RPMI8226 (cell line): ENCODE data around the gene CHID1.

Experiments used
- DNase-seq: peaks from one replicate; pipeline ENCODE4 v3.0.0-alpha.2; 2015

The CHID1 gene

GRCh38 chr11:910589-911030 is at the start of gene CHID1:
Gene CHID1 (minus strand): TSS chr11:910810. CDS start chr11:904816, 5,994 bp downstream.
- peak; percentile 83 for DNase-seq

GRCh38 chr11:959608-960007 is 49.0 kb upstream of the CHID1 start:
- DNase-seq: no peak

DNA sequence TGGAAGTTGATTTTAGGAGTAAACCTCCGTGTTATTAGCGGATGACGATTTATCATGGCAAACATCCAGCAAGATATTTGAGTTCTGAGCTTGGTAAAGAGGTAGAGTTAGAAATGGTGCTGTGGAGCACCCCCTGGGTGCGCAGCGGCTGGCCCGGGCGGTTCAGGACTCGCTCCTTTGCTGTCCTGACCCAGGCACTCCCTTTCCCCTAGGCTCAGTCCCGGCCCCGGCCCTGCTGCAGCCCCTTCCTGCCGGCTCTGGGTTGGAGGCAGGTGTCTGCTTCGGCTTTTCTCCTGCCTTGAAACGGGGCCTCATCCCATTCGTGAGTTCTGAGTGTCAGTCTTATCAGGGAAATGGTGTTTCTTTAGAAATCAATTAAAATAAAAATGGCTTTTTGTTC is 48.4 kb upstream of the CHID1 start:
- no peak for DNase-seq

DNA sequence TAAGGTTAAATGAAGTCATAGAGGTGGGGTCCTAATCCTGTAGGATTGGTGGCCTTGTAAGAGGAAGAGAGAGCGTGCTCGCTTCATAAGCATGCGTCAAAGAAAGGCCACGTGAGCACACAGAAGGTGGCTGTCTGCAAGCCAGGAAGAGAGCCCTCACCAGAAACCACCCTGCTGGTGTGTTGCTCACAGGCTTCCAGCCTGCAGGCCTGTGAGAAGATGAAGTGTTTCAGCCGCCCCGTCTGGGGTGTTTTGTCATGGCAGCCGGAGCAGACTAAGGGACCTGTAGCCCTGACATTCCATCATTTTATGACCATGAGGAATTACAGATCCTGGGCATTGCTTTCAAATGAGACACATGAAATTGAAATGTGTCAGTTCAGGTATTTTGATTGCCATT is 47.5 kb upstream of the CHID1 start:
- DNase-seq: no peak

DNA sequence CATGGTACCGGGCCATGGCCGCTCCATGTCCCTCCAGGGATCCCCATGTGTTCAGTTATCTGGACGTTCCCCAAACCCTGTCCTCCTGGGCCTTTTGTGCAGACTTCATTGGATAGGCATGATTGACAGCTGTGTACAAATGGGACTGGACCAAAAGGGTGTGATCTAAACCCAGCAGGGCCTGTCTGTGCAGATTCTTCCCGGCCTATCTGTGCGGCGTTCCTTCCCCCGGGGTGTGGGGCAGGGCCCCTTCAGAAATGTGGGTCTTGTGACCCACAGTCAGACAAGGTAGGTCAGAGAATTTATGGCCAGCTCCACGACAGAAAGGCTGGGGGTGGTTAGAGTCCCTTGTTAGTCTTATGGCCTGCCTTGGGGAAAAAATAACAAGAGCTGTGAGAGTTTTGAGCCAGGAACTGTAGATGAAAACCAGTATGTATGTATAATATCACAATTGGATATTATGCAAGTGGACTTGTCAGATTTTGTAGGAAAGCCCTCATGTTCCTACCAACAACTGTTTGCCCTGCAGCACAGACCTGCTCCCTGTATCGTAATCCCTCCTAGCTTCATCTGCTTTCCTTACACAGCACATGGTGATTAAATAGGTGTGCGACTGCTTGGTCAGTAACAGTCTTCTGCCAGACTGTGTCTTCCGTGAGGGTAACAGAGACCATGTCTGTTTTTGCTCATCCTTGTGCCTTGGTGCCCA is 46.8 kb upstream of the CHID1 start:
- no peak for DNase-seq

GRCh38 chr11:955154-956063 is 44.8 kb upstream of the CHID1 start:
- DNase-seq: no peak

DNA sequence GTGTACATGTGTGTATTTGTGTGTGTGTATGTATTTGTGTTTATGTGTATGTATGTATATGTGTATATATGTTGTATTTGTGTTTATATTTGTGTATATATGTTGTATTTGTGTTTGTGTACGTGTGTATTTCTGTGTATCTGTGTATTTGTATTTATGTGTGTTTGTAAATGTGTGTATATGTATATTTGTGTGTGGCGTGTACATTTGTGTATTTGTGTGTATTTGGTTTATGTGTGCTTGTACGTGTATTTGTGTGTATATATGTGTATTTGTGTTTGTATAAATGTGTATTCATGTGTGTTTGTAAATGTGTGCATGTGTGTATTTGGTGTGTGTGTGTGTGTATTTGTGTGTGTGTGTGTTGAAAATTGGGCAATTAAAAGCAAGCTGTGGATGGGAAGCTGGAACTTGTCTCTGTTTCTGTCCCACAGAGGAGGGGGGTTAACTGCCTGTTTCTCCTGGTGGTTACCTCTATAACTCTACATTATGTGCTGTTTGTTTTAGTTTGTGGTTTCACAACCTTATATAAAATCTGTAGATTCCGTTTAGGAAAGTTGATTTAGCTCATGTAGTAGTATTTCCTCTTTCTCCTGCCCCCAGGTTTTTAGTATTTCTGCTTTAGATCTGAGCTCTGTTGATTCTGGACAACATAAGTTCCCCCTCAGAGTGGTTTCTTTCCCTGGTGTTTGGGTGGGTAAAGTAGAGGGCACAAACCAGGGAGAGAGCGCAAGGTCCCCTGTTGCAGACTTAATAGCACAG is 44.0 kb upstream of the CHID1 start:
- no peak for DNase-seq

GRCh38 chr11:953512-953911 is 42.9 kb upstream of the CHID1 start:
- DNase-seq: no peak

- no peak for DNase-seq
Measured at GRCh38 chr11:952406-953385, 42.1 kb upstream of the CHID1 start.

DNA sequence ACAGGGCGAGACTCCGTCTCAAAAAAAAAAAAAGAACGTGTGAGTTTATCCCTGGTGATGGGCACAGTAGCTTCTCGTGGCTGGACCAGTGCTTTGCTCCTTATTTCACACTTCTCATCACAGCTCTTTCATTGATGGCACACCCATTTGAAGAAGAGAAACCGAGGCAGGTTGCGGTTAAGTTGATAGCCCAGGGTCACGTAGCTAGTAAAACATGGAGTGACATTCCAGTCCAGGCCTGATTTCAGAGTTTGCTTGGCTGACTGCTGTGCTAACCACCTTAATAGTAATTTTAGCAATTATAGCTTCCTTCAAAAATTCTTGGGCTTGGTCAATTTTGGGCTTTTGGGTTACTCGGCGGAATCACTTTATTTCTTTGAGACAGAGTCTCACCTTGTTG is 40.9 kb upstream of the CHID1 start:
- no peak for DNase-seq

DNA sequence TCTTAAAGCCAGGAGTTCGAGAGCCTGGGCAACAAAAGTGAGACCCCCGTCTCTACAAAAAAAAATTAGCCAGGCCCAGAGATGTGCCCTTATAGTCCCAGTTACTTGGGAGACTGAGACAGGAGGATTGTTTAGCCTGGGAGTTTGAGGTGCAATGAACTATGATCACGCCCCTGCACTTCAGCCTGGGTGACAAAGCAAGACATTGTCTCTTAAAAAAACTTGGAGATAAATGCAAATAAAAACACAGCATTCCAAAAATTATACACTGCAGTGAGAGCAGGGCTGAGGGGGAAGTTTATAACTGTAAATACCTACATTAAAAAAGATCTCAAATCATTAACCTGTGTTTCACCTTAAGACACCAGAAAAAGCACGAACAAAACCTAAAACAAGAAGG is 37.1 kb upstream of the CHID1 start:
- DNase-seq: no peak

DNA sequence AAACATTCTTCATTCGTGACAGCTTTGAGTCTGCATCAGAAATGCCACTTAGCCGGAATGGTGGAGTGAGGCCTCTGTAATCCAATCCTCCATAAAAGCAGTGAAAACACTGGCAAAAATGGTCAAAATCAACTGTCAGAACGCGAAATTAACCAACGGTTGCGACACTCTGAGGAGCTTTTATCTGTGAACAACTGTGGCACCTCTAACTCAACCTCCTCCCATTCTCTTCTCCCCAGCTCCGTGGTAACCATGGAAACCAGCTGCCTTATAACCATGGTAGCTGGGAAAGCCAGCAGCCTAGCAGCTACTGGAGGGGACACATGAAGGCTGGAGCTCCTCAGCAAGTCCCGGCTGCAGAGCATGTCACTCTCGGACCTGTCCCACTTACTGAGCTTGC is 35.4 kb upstream of the CHID1 start:
- DNase-seq: no peak

DNA sequence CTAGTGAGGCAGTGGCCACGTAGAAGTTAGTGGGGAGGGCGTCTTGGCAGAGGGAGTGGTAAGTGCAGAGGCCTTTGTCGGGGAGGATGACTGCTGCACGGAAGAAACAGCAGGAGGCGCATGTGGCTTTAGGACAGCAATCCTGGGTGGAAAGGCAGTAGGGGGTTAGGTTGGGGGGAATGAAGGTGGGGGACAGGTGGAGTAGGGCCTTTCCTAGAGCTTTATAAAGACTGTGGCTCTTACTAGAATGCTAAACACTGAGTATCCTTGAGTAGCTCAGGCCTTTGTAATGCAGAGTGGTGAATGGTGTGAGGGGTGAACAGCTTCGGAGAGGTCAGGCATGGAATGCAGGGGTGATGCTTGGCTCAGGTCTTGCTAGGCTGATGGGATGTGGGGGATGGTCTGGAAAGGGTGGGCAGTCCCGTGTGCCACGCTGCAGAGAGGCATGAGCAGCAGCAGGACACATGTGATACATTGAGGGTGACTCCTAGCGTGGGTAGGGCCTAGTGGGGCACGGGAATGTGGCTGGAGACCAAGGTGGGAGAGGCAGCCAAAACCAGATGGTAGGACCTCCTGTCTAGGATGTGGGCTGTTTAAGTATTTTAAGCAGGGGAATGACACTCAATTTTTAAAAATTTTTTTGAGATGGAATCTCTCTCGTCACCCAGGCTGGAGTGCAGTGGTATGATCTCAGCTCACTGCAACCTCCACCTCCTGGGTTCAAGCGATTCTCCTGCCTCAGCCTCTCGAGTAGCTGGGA is 34.3 kb upstream of the CHID1 start:
- DNase-seq: no peak

- no peak for DNase-seq
Measured at GRCh38 chr11:942823-943222, 32.2 kb upstream of the CHID1 start.

DNA sequence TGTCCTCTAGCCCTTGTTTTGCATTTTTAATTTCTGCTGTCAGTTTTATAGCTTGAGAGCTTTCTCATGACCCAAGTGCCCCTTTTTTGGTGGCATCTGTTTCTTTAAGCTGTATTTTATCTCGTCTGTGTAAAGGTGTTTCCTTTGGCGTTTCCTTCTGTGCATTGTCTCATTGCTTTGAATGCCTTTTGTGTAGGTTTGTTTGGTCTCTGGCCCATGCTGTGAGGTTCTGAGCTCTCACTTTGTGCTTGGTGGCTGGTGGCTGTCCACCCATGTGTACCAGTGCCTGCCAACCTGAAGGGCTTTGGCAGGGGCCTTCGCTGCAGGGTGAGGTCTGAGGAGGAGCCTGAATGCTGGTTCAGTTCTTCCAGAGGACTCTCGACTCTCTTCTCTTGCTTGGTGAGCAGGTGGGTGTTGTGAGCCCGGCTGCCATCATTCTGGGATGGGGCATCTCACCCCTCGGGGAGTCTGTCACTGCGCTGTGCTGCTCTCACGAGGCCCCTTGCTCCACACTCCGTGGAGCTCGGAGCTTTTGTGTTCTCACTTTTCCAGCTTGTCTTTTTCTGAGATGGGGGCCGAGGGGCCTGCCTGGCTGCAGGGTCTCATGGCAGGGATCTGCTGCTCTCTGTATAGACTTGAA is 30.0 kb upstream of the CHID1 start:
- DNase-seq: no peak

DNA sequence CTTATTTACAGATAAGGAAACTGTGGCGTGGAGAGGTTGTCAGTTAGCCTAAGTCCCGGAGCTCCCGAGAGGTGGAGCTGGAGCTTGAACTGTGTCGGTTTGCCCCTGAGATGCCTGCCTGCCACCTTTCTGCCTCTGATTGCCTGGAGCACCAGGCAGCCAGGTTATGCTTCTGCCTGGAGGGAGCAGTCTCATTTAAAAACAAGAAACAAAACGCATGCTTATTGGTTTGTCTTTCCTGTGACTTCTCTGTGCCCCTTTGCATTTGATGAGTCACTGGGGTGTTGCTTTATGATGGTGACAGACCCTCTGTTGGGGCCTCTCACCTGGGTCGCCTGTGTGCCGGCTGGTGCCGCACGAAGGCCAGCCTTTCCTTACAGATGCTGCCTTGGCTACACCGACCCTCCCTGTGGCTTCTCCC is 27.2 kb upstream of the CHID1 start:
- DNase-seq: no peak

- DNase-seq: no peak
Measured at GRCh38 chr11:936199-936598, 25.6 kb upstream of the CHID1 start.

DNA sequence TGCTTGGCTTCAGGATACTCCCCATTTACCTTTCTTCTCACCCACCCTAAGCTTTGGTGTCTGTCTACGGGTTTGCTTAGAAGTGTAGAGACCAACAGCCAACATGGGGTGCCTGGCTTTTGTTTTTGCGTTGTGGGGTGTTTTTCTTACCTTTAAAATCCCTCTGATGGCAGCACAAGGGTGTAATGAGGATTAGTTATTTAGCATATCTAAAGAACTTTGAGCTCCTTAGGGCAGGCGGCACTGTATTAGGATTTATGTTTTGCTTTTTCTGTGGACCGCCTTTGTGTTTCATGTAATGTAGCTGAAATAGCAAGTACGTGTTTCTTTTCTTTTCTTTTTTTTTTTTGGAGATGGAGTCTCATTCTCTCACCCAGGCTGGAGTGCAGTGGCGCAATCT is 23.9 kb upstream of the CHID1 start:
- DNase-seq: no peak

DNA sequence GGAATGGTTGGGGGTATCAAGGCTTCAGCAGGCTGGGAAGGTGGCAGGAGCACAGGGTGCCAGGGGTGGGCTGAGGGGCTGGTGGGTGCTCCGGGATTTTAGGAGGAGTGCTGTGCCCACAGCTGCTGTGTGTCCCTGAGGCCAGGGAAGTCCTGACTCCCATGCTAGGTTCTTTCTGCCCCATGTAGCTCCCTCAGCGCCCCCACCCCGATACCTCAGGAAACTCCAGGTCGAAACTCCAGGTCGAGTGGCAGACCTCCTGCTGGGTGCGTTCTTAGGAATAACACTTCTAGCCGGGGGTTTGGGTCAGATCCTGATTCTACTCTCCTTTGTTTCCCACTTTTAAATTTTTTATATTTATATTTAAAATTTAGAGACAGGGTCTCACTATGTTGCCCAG is 23.3 kb upstream of the CHID1 start:
- no peak for DNase-seq

- no peak for DNase-seq
Measured at GRCh38 chr11:933142-933851, 22.7 kb upstream of the CHID1 start.
